SK-N-DZ (cell line): ENCODE data around the gene KCNN3.
A peak's percentile ranks its signal among the peaks of the same experiment; 100 is the strongest.

Source experiments
- DNase-seq: peaks from one replicate; pipeline ENCODE4 v3.0.0-alpha.2; 2015; ENCODE audit warnings: low spot score

The KCNN3 gene

GRCh38 chr1:154841384-154841783 lies 28.7 kb downstream of the KCNN3 start:
- DNase-seq = no peak

GRCh38 chr1:154840269-154841176 lies 29.6 kb downstream of the KCNN3 start:
- peak; percentile 28 for DNase-seq

- no peak for DNase-seq
Observed at GRCh38 chr1:154839691-154840090, 30.4 kb downstream of the KCNN3 start.

- no peak for DNase-seq
Observed at GRCh38 chr1:154838988-154839387, 31.1 kb downstream of the KCNN3 start.

- no peak for DNase-seq
Observed at GRCh38 chr1:154838461-154838860, 31.6 kb downstream of the KCNN3 start.

- peak; percentile 29 for DNase-seq
Observed at GRCh38 chr1:154837672-154838171, 32.4 kb downstream of the KCNN3 start.

- no peak for DNase-seq
Observed at GRCh38 chr1:154837034-154837671, 32.9 kb downstream of the KCNN3 start.

GRCh38 chr1:154835531-154836324 lies 34.4 kb downstream of the KCNN3 start:
- no peak for DNase-seq

GRCh38 chr1:154833841-154834240 lies 36.2 kb downstream of the KCNN3 start:
- no peak for DNase-seq

- DNase-seq = no peak
Observed at GRCh38 chr1:154833209-154833608, 36.9 kb downstream of the KCNN3 start.

- no peak for DNase-seq
Observed at GRCh38 chr1:154832384-154832783, 37.7 kb downstream of the KCNN3 start.

GRCh38 chr1:154831462-154831861 lies 38.6 kb downstream of the KCNN3 start:
- DNase-seq = no peak

GRCh38 chr1:154829062-154829461 lies 41.0 kb downstream of the KCNN3 start:
- DNase-seq = no peak

GRCh38 chr1:154824179-154825000 lies 45.7 kb downstream of the KCNN3 start:
- DNase-seq = no peak

GRCh38 chr1:154822717-154823116 lies 47.4 kb downstream of the KCNN3 start:
- no peak for DNase-seq

GRCh38 chr1:154822233-154822632 lies 47.8 kb downstream of the KCNN3 start:
- DNase-seq = no peak

- no peak for DNase-seq
Observed at GRCh38 chr1:154821083-154821482, 49.0 kb downstream of the KCNN3 start.

- DNase-seq = no peak
Observed at GRCh38 chr1:154820646-154821045, 49.4 kb downstream of the KCNN3 start.

GRCh38 chr1:154819628-154820590 lies 50.2 kb downstream of the KCNN3 start:
- DNase-seq = peak; percentile 44

- DNase-seq = no peak
Observed at GRCh38 chr1:154818911-154819310, 51.2 kb downstream of the KCNN3 start.
